OCI-LY7 (cell line): ENCODE data around the gene EHMT2. TPM values are rescaled to one million over a fixed set of nuclear protein-coding genes. Genes with fewer than 3 reads are reported as not detected.

Experiments
- BruUV-seq: library from RNA; stranded (reverse); fragments of 400-500 nt; replicated peaks from 2 replicates; lab custom pipeline; 2021; lab: Mats Ljungman, UMichigan
- CTCF ChIA-PET: fragments of 300-600 bp; sonication (Branson Sonifier 250); formaldehyde crosslinking; loops from one replicate; lab custom pipeline; 2022; ENCODE audit warnings: antibody characterized with exemption; ENCODE audit not compliant: unreplicated experiment; lab: Charles Lee
- POLR2A ChIA-PET: fragments of 300-600 bp; sonication (Branson Sonifier 250); formaldehyde crosslinking; loops from one replicate; lab custom pipeline; 2022; ENCODE audit warnings: antibody characterized with exemption; lab: Charles Lee
- DNase-seq: peaks from one replicate; pipeline ENCODE4 v3.0.0-alpha.2; 2015; ENCODE audit warnings: low spot score
- H2AFZ ChIP-seq: fragments of 200-600 bp; sonication (generic), shearing (Covaris generic); 2 replicates; pipeline ENCODE4 v1.6.1; 2014; ENCODE audit warnings: mild to moderate bottlenecking, antibody characterized with exemption, low read length, moderate library complexity
- H3K27ac ChIP-seq: fragments of 200-600 bp; sonication (generic); 2 replicates; pipeline ENCODE4 v1.5.1; 2014; ENCODE audit warnings: mixed run types, low read depth, mild to moderate bottlenecking, moderate library complexity, low read length, inconsistent platforms; ENCODE audit not compliant: poor library complexity, severe bottlenecking
- H3K36me3 ChIP-seq: fragments of 200-600 bp; sonication (generic); 2 replicates; pipeline ENCODE4 v1.6.1; 2014; ENCODE audit warnings: mild to moderate bottlenecking, antibody characterized with exemption, low read length, moderate library complexity, mixed read lengths; ENCODE audit not compliant: insufficient read depth
- H3K4me1 ChIP-seq: fragments of 200-600 bp; sonication (generic); 2 replicates; pipeline ENCODE4 v1.5.1; 2014; ENCODE audit warnings: mild to moderate bottlenecking, low read length; ENCODE audit not compliant: insufficient read depth, poor library complexity, severe bottlenecking
- H3K4me2 ChIP-seq: fragments of 200-600 bp; sonication (generic); 2 replicates; pipeline ENCODE4 v1.6.1; 2014; ENCODE audit warnings: mild to moderate bottlenecking, low read length
- H3K4me3 ChIP-seq: fragments of 200-600 bp; sonication (generic); 2 replicates; pipeline ENCODE4 v1.5.1; 2014; ENCODE audit warnings: mild to moderate bottlenecking, low read depth, low read length; ENCODE audit not compliant: poor library complexity, severe bottlenecking
- H3K79me2 ChIP-seq: fragments of 200-600 bp; sonication (generic); 2 replicates; pipeline ENCODE4 v1.6.1; 2016; ENCODE audit warnings: low read depth, mild to moderate bottlenecking, low read length, moderate library complexity, mixed read lengths; ENCODE audit not compliant: insufficient read depth
- H3K9me2 ChIP-seq: fragments of 200-600 bp; sonication (generic); 2 replicates; pipeline ENCODE4 v1.6.1; 2016; ENCODE audit warnings: mild to moderate bottlenecking, low read length, mixed read lengths; ENCODE audit not compliant: insufficient read depth
- H3K9me3 ChIP-seq: fragments of 200-600 bp; sonication (generic); 2 replicates; pipeline ENCODE4 v1.6.1; 2014; ENCODE audit warnings: mild to moderate bottlenecking, mixed run types, low read length, mixed read lengths
- H4K20me1 ChIP-seq: fragments of 200-600 bp; sonication (generic); 2 replicates; pipeline ENCODE4 v1.6.1; 2014; ENCODE audit warnings: mild to moderate bottlenecking, antibody characterized with exemption, low read length, moderate library complexity, mixed read lengths; ENCODE audit not compliant: insufficient read depth
- CTCF ChIP-seq: fragments of 200-600 bp; sonication (generic); conservative IDR thresholded peaks from 2 replicates; pipeline ENCODE4 v1.5.1; 2014; ENCODE audit warnings: mild to moderate bottlenecking, antibody characterized with exemption, low read length, moderate library complexity, mixed read lengths
- EZH2phosphoT487 ChIP-seq: fragments of 200-600 bp; sonication (generic); IDR thresholded peaks from 2 replicates; pipeline ENCODE4 v1.6.1; 2018; ENCODE audit warnings: low read depth, borderline replicate concordance, mild to moderate bottlenecking, mixed run types, antibody characterized with exemption, low read length, moderate library complexity, mixed read lengths
- intact Hi-C: fragments of 100-400 bp; cut with micrococcal nuclease; formaldehyde crosslinking; loops from one replicate; pipeline ENCODE4 v1.10.0; 2022; ENCODE audit not compliant: unreplicated experiment
- total RNA-seq, 2 experiments: library from RNA; depleted of rRNA in 1 of 2; stranded (reverse); fragments of >200 nt in 1 of 2; shearing (Covaris generic) in 1 of 2; gene quantifications; 2 replicates each; pipeline ENCODE4 v1.2.3, GENCODE V29; 2014 to 2022

The EHMT2 gene
- total RNA-seq, 2 experiments from 2014 or later, result 49.5 to 76.8 TPM

- intact Hi-C loops, result loop anchor here (1.0 to 2.0 kb wide), 4 partner anchors 28 to 320 kb away; partner anchors contain the start of genes DDX39B and VARS1
- Histone ChIP-seq H3K4me1 (peaks cover 20% of the 10 kb centered on the region), H2AFZ (peak within 1 kb of the TSS; percentile 76; the same call in 1 of the 2 replicates), H3K4me2 (peak within 1 kb of the TSS; percentile 85), H3K9me2 (no peaks in the 10 kb centered on the region), H4K20me1 (no peaks in the 10 kb centered on the region), H3K27ac (peak within 1 kb of the TSS; percentile 74), H3K36me3 (no peaks in the 10 kb centered on the region), H3K9me3 (no peaks in the 10 kb centered on the region), H3K4me3 (peak within 1 kb of the TSS; percentile 75), H3K79me2 (no peaks in the 10 kb centered on the region)
- DNase-seq, result peak; percentile 100
- BruUV-seq, result no TSS peak
- TF ChIP-seq CTCF, result no peak
- TF ChIP-seq EZH2phosphoT487, result no peak
- POLR2A ChIA-PET, result interaction anchor here (0.5 to 1.5 kb wide), 15 partner anchors 10 to 198 kb away, joined by 3 to 8 read pairs (median 4); partner anchors contain the start of genes EHMT2, GPANK1, LSM2 and ZBTB12
- CTCF ChIA-PET, result no interaction called here
Observed at GRCh38 chr6:31862344-31863235, 34.9 kb downstream of the EHMT2 start, which contains the start of gene NEU1. NEU1 (minus strand) TSS chr6:31862821; CDS start chr6:31862776, 45 bp downstream.

- Histone ChIP-seq H3K79me2 (no peaks in the 10 kb centered on the region), H3K36me3 (no peaks in the 10 kb centered on the region), H4K20me1 (no peaks in the 10 kb centered on the region), H3K9me3 (no peaks in the 10 kb centered on the region), H3K4me1 (peaks cover 20% of the 10 kb centered on the region), H2AFZ (no peak overlapping the region), H3K9me2 (no peaks in the 10 kb centered on the region), H3K4me2 (peak overlapping the region; percentile 85), H3K27ac (no peak overlapping the region), H3K4me3 (peak overlapping the region; percentile 75)
- TF ChIP-seq CTCF (no peak), EZH2phosphoT487 (no peak)
- no TSS peak for BruUV-seq
- intact Hi-C loops, result loop anchor here (2.0 kb wide), 1 partner anchor 67 kb away; the partner anchor contains the start of gene VARS1
- ChIA-PET POLR2A (interaction anchor here (1.1 kb wide), 1 partner anchor 54 kb away, joined by 8 read pairs; the partner anchor contains the start of gene LSM2), CTCF (no interaction called here)
- no peak for DNase-seq
Observed at GRCh38 chr6:31861919-31862343, 35.6 kb downstream of the EHMT2 start.
